Body of pancreas (tissue), 4 donors: Measurements from ENCODE around the gene COMMD1.
A peak's percentile ranks its signal among the peaks of the same experiment; 100 is the strongest.

Experiments used
- CTCF ChIP-seq, 7 experiments: fragments of 450-650 bp in 4 of 7; fragments of 200-600 bp in 3 of 7; sonication (generic) in 3 of 7; IDR thresholded peaks; one replicate each; pipeline ENCODE4 v1.5.1; 2016 to 2019; ENCODE audit warnings: antibody characterized with exemption in 7 of 7
- POLR2A ChIP-seq, 3 donors: fragments of 450-650 bp; IDR thresholded peaks; one replicate each; pipeline ENCODE4 v1.6.1; 2016; ENCODE audit warnings: antibody characterized with exemption in 3 of 3, mild to moderate bottlenecking in 2 of 3

- no peak for TF ChIP-seq POLR2A (IDR thresholded peaks at IDR 0.05)
- TF ChIP-seq CTCF (IDR thresholded peaks at IDR 0.05): peak in 6 of 7 experiments; percentile 13 to 43 (median 30)
Observed at GRCh38 chr2:61910603-61911002, 5.1 kb downstream of the COMMD1 start.
